Measurements from ENCODE around the gene RGPD4.
"Not testable (repeated sequence)": the region's sequence is repeated elsewhere in the genome, so short reads cannot be mapped to it uniquely, and the experiment has no call there.

DNA sequence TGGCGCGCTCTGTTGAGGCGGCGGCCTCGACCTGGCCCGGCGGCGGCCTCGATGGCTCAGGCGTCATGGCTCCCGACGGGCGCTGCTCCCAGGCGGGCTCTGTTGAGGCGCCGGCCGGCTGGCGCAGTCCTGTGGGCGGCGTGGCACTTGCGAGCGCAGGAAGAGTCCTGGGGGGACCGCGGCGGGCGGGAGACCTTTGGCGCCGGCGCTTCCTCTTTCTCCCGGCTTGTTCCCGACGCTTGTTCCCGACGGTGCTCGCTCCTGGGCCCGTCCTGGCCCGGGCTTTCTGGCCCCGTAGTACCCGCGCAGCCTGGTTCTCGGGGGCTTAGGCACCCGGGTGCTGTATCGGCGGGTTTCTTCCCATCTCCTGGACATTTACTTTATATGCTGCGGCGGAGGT lies 2.8 kb downstream of the RGPD4 start:
- TF ChIP-seq CTCF, POLR2A (IDR thresholded peaks at IDR 0.05): not testable (repeated sequence)
